Heart left ventricle (tissue), 16 donors: ENCODE results near the gene RAF1. TPM values are rescaled to one million over a fixed set of nuclear protein-coding genes. Genes with fewer than 3 reads are reported as not detected.
"Not testable (repeated sequence)": the region's sequence is repeated elsewhere in the genome, so short reads cannot be mapped to it uniquely, and the experiment has no call there.

ENCODE experiments used
- ATAC-seq, 4 donors: fragments of 200-7000 bp; cut with Tn5 transposase; one replicate each; pipeline ENCODE4 v1.9.1; 2020 to 2022; ENCODE audit warnings: moderate library complexity in 4 of 4, mild to moderate bottlenecking in 3 of 4, moderate number of reproducible peaks in 1 of 4
- DNase-seq, 5 donors: peaks; one replicate each; pipeline ENCODE4 v3.0.0-alpha.2; 2020
- H3K27ac ChIP-seq, 12 donors: fragments of 200-600 bp; sonication (generic) in 4 of 12; one replicate each; pipeline versions ENCODE4 v1.5.0 to v1.8.0; 2016 to 2022; ENCODE audit warnings: mild to moderate bottlenecking in 2 of 12
- H3K27me3 ChIP-seq, 9 donors: fragments of 200-600 bp; sonication (generic) in 2 of 9; one replicate each; pipeline versions ENCODE4 v1.5.1 to v1.8.0; 2016 to 2022; ENCODE audit warnings: mild to moderate bottlenecking in 3 of 9
- H3K36me3 ChIP-seq, 9 donors: fragments of 200-600 bp; sonication (generic) in 2 of 9; one replicate each; pipeline versions ENCODE4 v1.5.0 to v1.8.0; 2018 to 2022; ENCODE audit warnings: mild to moderate bottlenecking in 2 of 9
- H3K4me1 ChIP-seq, 12 donors: fragments of 200-600 bp; sonication (generic) in 4 of 12; one replicate each; pipeline versions ENCODE4 v1.5.0 to v1.8.0; 2016 to 2022; ENCODE audit warnings: mild to moderate bottlenecking in 3 of 12
- H3K4me3 ChIP-seq, 12 donors: fragments of 200-600 bp; sonication (generic) in 4 of 12; one replicate each; pipeline versions ENCODE4 v1.5.0 to v1.8.0; 2017 to 2022; ENCODE audit warnings: mild to moderate bottlenecking in 9 of 12, moderate library complexity in 4 of 12
- H3K9me3 ChIP-seq, 12 donors: fragments of 200-600 bp; sonication (generic) in 4 of 12; one replicate each; pipeline versions ENCODE4 v1.5.0 to v1.8.0; 2016 to 2022; ENCODE audit warnings: mild to moderate bottlenecking in 1 of 12
- POLR2A ChIP-seq, 2 donors: fragments of 450-650 bp; IDR thresholded peaks; one replicate each; pipeline ENCODE4 v1.6.1; 2017; ENCODE audit warnings: antibody characterized with exemption in 2 of 2, mild to moderate bottlenecking in 2 of 2, moderate library complexity in 2 of 2
- WGBS, 4 donors: extraction: QIAGEN DNeasy Blood & Tissue Kit in 2 of 4; methylation state at CpG; one replicate each; pipeline versions ENCODE4 v1.1.5 to v1.1.7; 2013 to 2018; 5-methylcytosine and 5-hydroxymethylcytosine counted together
- intact Hi-C, 10 donors: fragments of 100-400 bp; cut with DNase I; formaldehyde crosslinking; loops; one replicate each; pipeline versions ENCODE4 v1.11.1 to v1.14.2; 2022
- polyA plus RNA-seq, 2 donors: library from polyadenylated mRNA; stranded (reverse); fragments of 200-250 nt; gene quantifications; one replicate each; pipeline ENCODE4 v1.2.3, GENCODE V29; 2013
- total RNA-seq, 9 donors: library from RNA; depleted of rRNA in 2 of 9; stranded (reverse); fragments of >200 nt in 2 of 9; fragmentation: NEBNext Ultra II Directional in 3 of 9; extraction: Animal tissue kit (Norgen Biotek cat#: 25700) in 3 of 9; gene quantifications; one replicate each; pipeline versions ENCODE4 v1.1.0 to v1.2.4, GENCODE V29; 2016 to 2023
- TF ChIP-seq, protein P1 (sequence below), 12 donors: fragments of 200-600 bp; sonication (generic) in 4 of 12; IDR thresholded peaks; one replicate each; pipeline versions ENCODE4 v1.5.0 to v1.8.0; 2018 to 2022; ENCODE audit warnings: antibody characterized with exemption in 12 of 12, mild to moderate bottlenecking in 5 of 12
- donor health status: ischemic (EF 13 %, LVEDD 7.1; RV severe dilation, severe dysfunction).
- donor health status: healthy with polysubstance abuse.
- donor health status: DM: no; HTN: yes; CAD: no.
- donor health status: DM: no; HTN: no; CAD: no.
- donor health status: ischemic (EF 25% LVEDD 6.9; RV normal size, moderate dysfunction).
- donor health status: ischemic (EF 25% LVEDD 5.7; RV mildly dilated, moderate dysfunction).
- donor health status: healthy.
- donor health status: DM: yes; HTN: yes; CAD: no.
- donor health status: ischemic (EF 35%, LVEDD 5.7; RV mildly dilated, moderate dysfunction).
- donor health status: nonischemic (EF 11% LVEDD 7.7; RV severe dilation, severe dysfunction).
- donor health status: DM: yes; HTN: yes; CAD: no.
- donor health status: PGD.
- donor health status: ischemic (EF 29% LVEDD 5.4; RV normal size, mild dysfunction).
- donor health status: nonischemic (EF 23%, LVEDD 6.1; RV moderate dilation, normal function).

RAF1 gene
- total and polyA plus RNA-seq, 11 donors = 62.7 to 197 (median 135) TPM

- DNase-seq = peak; percentile 33 to 72 (median 49)
Measured at GRCh38 chr3:12662593-12663400, 1.1 kb downstream of the RAF1 start.

DNA sequence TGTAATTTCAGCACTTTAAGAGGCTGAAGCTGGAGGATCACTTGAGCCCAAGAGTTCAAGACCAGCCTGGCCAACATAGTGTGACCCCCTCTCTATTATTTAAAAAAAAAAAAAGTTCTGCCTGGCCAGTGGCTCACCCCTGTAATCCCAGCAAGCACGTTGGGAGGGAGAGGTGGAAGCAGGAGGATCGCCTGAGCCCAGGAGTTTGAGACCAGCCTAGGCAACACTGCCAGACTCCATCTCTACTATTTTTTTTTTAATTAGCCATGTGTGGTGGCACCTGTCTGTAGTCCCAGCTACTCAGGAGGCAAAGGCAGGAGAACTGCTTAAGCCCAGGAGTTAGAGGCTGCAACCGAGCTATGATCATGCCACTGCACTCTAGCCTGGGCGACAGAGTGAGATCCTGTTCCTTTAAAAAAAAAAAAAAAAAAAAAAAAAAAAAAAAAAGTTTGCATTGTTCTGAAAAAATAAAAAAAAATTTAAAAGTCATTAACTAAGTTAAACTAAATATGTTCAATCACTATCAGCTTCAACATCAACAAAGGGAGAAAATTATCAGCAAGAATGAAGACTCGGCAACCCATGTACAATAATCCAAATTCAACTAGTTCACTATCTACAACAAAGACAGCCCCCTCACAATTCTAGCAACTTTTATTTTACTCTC is 1.9 kb downstream of the RAF1 start:
- Histone ChIP-seq H3K27ac (peak overlapping the region; percentile 96 to 100 (median 100)), H3K27me3 (no peaks in the 10 kb centered on the region), H3K4me1 (peaks cover 0 to 64% (median 47%) of the 10 kb centered on the region in 12 donors), H3K4me3 (peak overlapping the region in 11 of 12 donors; percentile 69 to 100 (median 93)), H3K36me3 (no peaks in the 10 kb centered on the region), H3K9me3 (no peaks in the 10 kb centered on the region)
- intact Hi-C loops = loop anchor here in 7 of 10 donors (2.0 to 10.0 kb wide), 10 partner anchors 33 to 177 kb away; partner anchors contain the start of genes MKRN2 (in 5 of the 7), CAND2 (in 1 of the 7) and TSEN2 (in 1 of the 7)
- DNase-seq (no peak), ATAC-seq (no peak)
- 10 to 18% (median 14%) methylated on average over 5 of the region's 5 CpGs for WGBS, 4 donors
- TF ChIP-seq, protein P1, sequence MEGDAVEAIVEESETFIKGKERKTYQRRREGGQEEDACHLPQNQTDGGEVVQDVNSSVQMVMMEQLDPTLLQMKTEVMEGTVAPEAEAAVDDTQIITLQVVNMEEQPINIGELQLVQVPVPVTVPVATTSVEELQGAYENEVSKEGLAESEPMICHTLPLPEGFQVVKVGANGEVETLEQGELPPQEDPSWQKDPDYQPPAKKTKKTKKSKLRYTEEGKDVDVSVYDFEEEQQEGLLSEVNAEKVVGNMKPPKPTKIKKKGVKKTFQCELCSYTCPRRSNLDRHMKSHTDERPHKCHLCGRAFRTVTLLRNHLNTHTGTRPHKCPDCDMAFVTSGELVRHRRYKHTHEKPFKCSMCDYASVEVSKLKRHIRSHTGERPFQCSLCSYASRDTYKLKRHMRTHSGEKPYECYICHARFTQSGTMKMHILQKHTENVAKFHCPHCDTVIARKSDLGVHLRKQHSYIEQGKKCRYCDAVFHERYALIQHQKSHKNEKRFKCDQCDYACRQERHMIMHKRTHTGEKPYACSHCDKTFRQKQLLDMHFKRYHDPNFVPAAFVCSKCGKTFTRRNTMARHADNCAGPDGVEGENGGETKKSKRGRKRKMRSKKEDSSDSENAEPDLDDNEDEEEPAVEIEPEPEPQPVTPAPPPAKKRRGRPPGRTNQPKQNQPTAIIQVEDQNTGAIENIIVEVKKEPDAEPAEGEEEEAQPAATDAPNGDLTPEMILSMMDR (IDR thresholded peaks at IDR 0.05) = no peak
- TF ChIP-seq POLR2A (IDR thresholded peaks at IDR 0.05) = no peak

More at GRCh38 chr3:12662593-12663400, 1.1 kb downstream of the RAF1 start:
- H3K27ac ChIP-seq = peak overlapping the region; percentile 96 to 100 (median 100)
- no peaks in the 10 kb centered on the region for H3K36me3 ChIP-seq
- no peaks in the 10 kb centered on the region for H3K9me3 ChIP-seq
- TF ChIP-seq POLR2A (IDR thresholded peaks at IDR 0.05) = no peak
- TF ChIP-seq, protein P1 (IDR thresholded peaks at IDR 0.05) = no peak
- ATAC-seq = peak in 3 of 4 donors; percentile 8 to 27 (median 19)
- H3K4me1 ChIP-seq = peaks cover 0 to 57% (median 43%) of the 10 kb centered on the region in 12 donors
- intact Hi-C loops = loop anchor here in 7 of 10 donors (2.0 to 10.0 kb wide), 9 partner anchors 35 to 178 kb away; partner anchors contain the start of genes MKRN2 (in 5 of the 7), CAND2 (in 1 of the 7) and TSEN2 (in 1 of the 7)
- WGBS, 4 donors = 0 to 1% (median 1%) methylated on average over 26 of the region's 26 CpGs
- no peaks in the 10 kb centered on the region for H3K27me3 ChIP-seq
- peak overlapping the region; percentile 69 to 100 (median 92) for H3K4me3 ChIP-seq

DNA sequence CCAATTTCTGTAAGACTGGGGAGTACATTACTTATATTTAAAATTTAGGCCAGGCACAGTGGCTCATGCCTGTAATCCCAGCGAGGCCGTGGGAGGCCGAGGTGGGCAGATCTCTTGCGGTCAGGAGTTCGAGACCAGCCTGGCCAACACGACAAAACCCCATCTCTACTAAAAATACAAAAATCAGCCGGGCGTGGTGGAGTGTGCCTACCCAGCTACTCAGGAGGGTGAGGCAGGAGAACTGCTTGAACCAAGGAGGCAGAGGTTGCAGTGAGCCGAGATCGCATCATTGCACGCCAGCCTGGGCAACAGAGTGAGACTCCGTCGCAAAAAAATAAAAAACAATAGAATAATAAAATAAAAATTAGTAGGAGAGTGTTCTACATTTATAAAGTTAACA is 2.5 kb downstream of the RAF1 start:
- not testable (repeated sequence) for H3K36me3 ChIP-seq, H3K27me3 ChIP-seq, H3K9me3 ChIP-seq, ATAC-seq, DNase-seq
- 59 to 71% (median 62%) methylated on average over 13 of the region's 13 CpGs for WGBS, 4 donors
- Histone ChIP-seq H3K27ac (peak overlapping the region; percentile 14 to 100 (median 98)), H3K4me3 (peak overlapping the region in 10 of 12 donors; percentile 69 to 100 (median 94)), H3K4me1 (peaks cover 0 to 71% (median 54%) of the 10 kb centered on the region in 12 donors)
- intact Hi-C loops = loop anchor here in 7 of 10 donors (2.0 to 10.0 kb wide), 9 partner anchors 33 to 177 kb away; partner anchors contain the start of genes MKRN2 (in 4 of the 7), CAND2 (in 1 of the 7) and TSEN2 (in 1 of the 7)

DNA sequence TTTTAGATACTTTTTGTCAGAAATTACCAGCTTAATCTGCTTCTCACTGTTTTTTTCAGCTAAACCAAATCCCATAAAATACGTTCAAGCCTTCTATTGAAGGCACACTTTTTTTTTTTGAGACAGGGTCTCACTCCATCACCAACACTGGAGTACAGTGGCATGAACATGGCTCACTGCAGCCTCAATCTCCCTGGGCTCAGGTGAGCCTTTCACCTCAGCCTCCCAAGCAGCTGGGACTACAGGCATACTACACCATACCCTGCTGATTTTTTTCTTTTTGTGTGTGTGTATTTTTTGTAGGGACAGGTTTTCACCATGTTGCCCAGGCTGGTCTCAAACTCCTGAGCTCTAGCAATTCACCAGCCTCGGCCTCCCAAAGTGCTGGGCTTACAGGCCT is 3.7 kb downstream of the RAF1 start:
- DNase-seq = no peak
- H3K27me3 ChIP-seq = no peaks in the 10 kb centered on the region
- ATAC-seq = no peak
- H3K4me1 ChIP-seq = peaks cover 0 to 81% (median 64%) of the 10 kb centered on the region in 12 donors
- H3K4me3 ChIP-seq = no peak overlapping the region
- intact Hi-C loops = loop anchor here in 7 of 10 donors (2.0 to 10.0 kb wide), 9 partner anchors 31 to 175 kb away; partner anchors contain the start of genes MKRN2 (in 4 of the 7), CAND2 (in 1 of the 7) and TSEN2 (in 1 of the 7)
- no peaks in the 10 kb centered on the region for H3K9me3 ChIP-seq
- H3K27ac ChIP-seq = peak overlapping the region; percentile 7 to 100 (median 83)
- TF ChIP-seq POLR2A (IDR thresholded peaks at IDR 0.05) = no peak
- TF ChIP-seq, protein P1 (IDR thresholded peaks at IDR 0.05) = no peak
- 64 to 75% (median 69%) methylated on average over 2 of the region's 2 CpGs for WGBS, 4 donors
- no peaks in the 10 kb centered on the region for H3K36me3 ChIP-seq
